ENCODE data around the gene CPA1. TPM values are rescaled to one million over a fixed set of nuclear protein-coding genes. Genes with fewer than 3 reads are reported as not detected.

The CPA1 gene
- total RNA-seq, 2 experiments from 2014 or later: not detected

DNA sequence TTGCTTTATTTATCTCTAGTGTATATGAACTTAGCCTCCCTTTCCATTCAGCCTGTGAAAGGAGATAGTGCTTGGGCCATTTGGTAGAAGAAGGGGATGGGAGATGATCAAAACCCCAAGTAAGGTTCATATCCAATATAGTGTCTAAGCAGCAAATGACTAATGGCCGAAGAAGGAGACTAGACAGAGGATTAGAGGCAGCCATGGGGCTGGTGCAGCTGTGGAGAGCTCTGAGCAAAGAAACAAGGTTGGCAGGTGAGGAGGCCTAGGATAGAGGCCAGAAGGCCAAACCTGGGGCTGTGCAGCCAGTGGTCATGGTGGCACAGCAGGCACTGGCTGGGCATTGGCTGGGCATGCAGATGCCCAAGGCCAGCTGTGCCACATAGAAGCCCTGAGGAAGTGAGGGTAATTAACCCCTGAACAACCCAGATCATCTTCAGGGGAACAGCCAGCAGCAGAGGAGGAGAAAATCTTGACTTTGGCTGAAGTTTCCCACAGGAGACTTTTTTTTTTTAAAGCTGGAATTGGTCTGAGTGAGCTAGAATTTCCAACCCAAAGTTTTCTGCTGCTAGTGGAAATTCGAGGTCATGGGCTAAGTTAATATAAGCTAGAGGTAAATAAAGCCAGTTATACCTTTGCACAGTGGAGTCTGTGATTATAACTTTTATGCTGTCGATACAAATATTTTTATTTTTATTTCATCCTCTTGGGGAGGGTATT is 10.3 kb upstream of the CPA1 start:
- Mint-ChIP-seq H3K27ac (peak overlapping the region; percentile 25), H3K27me3 (no peaks in the 10 kb centered on the region), H3K4me3 (no peak overlapping the region), H3K4me1 (ENCODE audit: low read depth) (peaks cover 33% of the 10 kb centered on the region), H3K36me3 (ENCODE audit: low read depth) (no peaks in the 10 kb centered on the region), H3K9me3 (no peaks in the 10 kb centered on the region)
- DNase-seq (no peak), ATAC-seq (ENCODE audit: poor library complexity) (no peak)
- intact Hi-C loops (cut with DNase I, micrococcal nuclease): no loop called here
- Histone ChIP-seq H3K27me3 (ENCODE audit: control insufficient read depth in 1 of 2, insufficient read depth in 2 of 2, low read length in 2 of 2) (no peaks in the 10 kb centered on the region), H3K36me3 (ENCODE audit: insufficient read depth, low read length) (no peaks in the 10 kb centered on the region), H3K4me3 (ENCODE audit: low read length) (no peak overlapping the region), H3K4me1 (ENCODE audit: insufficient read depth, low read length) (peaks cover 24% of the 10 kb centered on the region), H3K27ac (ENCODE audit: low read depth in 1 of 2, low read length in 2 of 2) (no peak overlapping the region), H3K9me3 (ENCODE audit: control insufficient read depth in 1 of 2, insufficient read depth in 1 of 2, low read length in 2 of 2) (peaks cover 0 to 4% of the 10 kb centered on the region in 2 experiments)
- TF ChIP-seq, protein P1, sequence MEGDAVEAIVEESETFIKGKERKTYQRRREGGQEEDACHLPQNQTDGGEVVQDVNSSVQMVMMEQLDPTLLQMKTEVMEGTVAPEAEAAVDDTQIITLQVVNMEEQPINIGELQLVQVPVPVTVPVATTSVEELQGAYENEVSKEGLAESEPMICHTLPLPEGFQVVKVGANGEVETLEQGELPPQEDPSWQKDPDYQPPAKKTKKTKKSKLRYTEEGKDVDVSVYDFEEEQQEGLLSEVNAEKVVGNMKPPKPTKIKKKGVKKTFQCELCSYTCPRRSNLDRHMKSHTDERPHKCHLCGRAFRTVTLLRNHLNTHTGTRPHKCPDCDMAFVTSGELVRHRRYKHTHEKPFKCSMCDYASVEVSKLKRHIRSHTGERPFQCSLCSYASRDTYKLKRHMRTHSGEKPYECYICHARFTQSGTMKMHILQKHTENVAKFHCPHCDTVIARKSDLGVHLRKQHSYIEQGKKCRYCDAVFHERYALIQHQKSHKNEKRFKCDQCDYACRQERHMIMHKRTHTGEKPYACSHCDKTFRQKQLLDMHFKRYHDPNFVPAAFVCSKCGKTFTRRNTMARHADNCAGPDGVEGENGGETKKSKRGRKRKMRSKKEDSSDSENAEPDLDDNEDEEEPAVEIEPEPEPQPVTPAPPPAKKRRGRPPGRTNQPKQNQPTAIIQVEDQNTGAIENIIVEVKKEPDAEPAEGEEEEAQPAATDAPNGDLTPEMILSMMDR (IDR thresholded peaks at IDR 0.05): no peak
- ChIA-PET CTCF (no interaction called here), POLR2A (no interaction called here)

DNA sequence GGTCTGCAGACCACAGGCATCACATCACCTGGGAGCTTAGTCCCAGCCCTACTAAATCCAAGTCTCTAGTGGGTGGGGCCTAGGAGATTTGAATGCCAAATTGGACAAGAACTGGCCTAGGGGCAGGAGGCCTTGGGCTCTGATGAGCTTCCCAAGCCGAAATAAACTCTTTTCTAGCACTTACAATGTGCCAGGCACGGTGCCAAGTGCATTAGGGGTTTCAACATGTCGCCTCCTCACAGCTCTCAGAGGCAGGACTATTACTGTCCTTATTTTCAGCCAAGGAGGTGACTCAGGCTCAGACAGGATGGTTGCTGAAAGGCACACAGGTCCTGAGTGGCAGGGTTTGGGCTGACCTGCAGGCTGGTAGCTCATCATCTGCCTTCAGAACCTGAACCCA is 9.2 kb upstream of the CPA1 start:
- no peaks in the 10 kb centered on the region for H3K9me3 Mint-ChIP-seq
- Histone ChIP-seq H3K36me3 (ENCODE audit: insufficient read depth, low read length) (no peaks in the 10 kb centered on the region), H3K4me3 (ENCODE audit: low read length) (no peak overlapping the region), H3K4me1 (ENCODE audit: insufficient read depth, low read length) (peaks cover 20% of the 10 kb centered on the region), H3K27me3 (ENCODE audit: control insufficient read depth in 1 of 2, insufficient read depth in 2 of 2, low read length in 2 of 2) (no peaks in the 10 kb centered on the region), H3K27ac (ENCODE audit: low read depth in 1 of 2, low read length in 2 of 2) (no peak overlapping the region), H3K9me3 (ENCODE audit: control insufficient read depth in 1 of 2, insufficient read depth in 1 of 2, low read length in 2 of 2) (peaks cover under 1 to 4% of the 10 kb centered on the region in 2 experiments)
- ChIA-PET POLR2A (interaction anchor here (0.6 kb wide), 1 partner anchor 12 kb away, joined by 3 read pairs; no protein-coding TSS in a partner anchor), CTCF (no interaction called here)
- DNase-seq: no peak
- no peak overlapping the region for H3K27ac Mint-ChIP-seq
- intact Hi-C loops (cut with DNase I, micrococcal nuclease): no loop called here
- no peaks in the 10 kb centered on the region for H3K36me3 Mint-ChIP-seq (ENCODE audit: low read depth)
- ATAC-seq (ENCODE audit: poor library complexity): no peak
- TF ChIP-seq, protein P1 (IDR thresholded peaks at IDR 0.05): no peak
- no peak overlapping the region for H3K4me3 Mint-ChIP-seq
- peaks cover 33% of the 10 kb centered on the region for H3K4me1 Mint-ChIP-seq (ENCODE audit: low read depth)
- no peaks in the 10 kb centered on the region for H3K27me3 Mint-ChIP-seq

DNA sequence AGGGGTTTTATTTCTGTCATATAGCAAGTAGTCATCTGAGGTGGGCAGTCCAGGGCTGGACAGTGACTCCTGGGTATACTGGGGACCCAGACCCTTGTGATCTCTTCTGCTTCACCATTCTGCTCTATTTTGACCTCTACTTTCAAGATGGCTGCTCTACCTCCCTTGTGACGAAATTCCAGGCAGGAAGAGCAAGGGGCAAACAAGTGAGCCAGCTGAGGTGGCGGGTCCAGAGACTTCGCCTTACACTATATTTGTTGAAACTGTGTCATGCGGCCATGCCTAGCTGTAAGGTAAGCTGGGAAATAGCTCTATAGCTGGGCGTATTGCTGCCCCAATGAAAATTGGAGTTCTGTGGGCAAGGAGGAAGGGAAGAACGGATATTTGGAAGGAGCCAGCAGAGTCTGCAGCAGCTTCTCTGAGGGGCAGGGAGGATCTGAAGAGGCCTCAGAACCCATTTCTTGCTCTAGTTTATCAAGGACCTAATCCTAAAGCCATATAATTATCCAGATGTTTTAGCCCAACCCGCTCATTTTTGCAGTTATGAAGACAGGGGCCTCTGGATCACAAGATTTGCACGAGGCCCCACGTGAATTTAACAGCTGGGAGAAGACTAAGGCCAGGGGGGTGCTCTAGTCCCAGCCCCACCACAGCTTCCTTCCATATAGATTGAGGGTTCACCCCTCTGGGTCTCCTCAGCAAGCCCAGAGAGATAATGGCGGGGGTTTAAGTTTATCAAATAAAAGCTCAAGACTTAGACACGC is 7.7 kb upstream of the CPA1 start:
- Mint-ChIP-seq H3K27me3 (no peaks in the 10 kb centered on the region), H3K4me3 (no peak overlapping the region), H3K4me1 (ENCODE audit: low read depth) (peaks cover 22% of the 10 kb centered on the region), H3K9me3 (peaks cover 6% of the 10 kb centered on the region), H3K27ac (no peak overlapping the region), H3K36me3 (ENCODE audit: low read depth) (no peaks in the 10 kb centered on the region)
- no peak overlapping the region for H3K27ac ChIP-seq (ENCODE audit: low read depth in 1 of 2, low read length in 2 of 2)
- no peak overlapping the region for H3K4me3 ChIP-seq (ENCODE audit: low read length)
- ChIA-PET CTCF (no interaction called here), POLR2A (no interaction called here)
- H3K27me3 ChIP-seq (ENCODE audit: control insufficient read depth in 1 of 2, insufficient read depth in 2 of 2, low read length in 2 of 2): no peaks in the 10 kb centered on the region
- TF ChIP-seq, protein P1 (IDR thresholded peaks at IDR 0.05): no peak
- DNase-seq (no peak), ATAC-seq (ENCODE audit: poor library complexity) (no peak)
- peaks cover 7% of the 10 kb centered on the region for H3K4me1 ChIP-seq (ENCODE audit: insufficient read depth, low read length)
- intact Hi-C loops (cut with DNase I, micrococcal nuclease): no loop called here
- peaks cover 6 to 10% of the 10 kb centered on the region in 2 experiments for H3K9me3 ChIP-seq (ENCODE audit: control insufficient read depth in 1 of 2, insufficient read depth in 1 of 2, low read length in 2 of 2)
- no peaks in the 10 kb centered on the region for H3K36me3 ChIP-seq (ENCODE audit: insufficient read depth, low read length)
